Measurements from ENCODE around the gene AZIN2. TPM values are rescaled to one million over a fixed set of nuclear protein-coding genes. Genes with fewer than 3 reads are reported as not detected.
A peak's percentile ranks its signal among the peaks of the same experiment; 100 is the strongest.

Gene AZIN2
- total and polyA plus RNA-seq, 10 of the 15 experiments (the other 5 are each of a cell fraction or from before 2014, with no cell fraction given) = 0.02 to 0.85 (median 0.23) TPM

DNA sequence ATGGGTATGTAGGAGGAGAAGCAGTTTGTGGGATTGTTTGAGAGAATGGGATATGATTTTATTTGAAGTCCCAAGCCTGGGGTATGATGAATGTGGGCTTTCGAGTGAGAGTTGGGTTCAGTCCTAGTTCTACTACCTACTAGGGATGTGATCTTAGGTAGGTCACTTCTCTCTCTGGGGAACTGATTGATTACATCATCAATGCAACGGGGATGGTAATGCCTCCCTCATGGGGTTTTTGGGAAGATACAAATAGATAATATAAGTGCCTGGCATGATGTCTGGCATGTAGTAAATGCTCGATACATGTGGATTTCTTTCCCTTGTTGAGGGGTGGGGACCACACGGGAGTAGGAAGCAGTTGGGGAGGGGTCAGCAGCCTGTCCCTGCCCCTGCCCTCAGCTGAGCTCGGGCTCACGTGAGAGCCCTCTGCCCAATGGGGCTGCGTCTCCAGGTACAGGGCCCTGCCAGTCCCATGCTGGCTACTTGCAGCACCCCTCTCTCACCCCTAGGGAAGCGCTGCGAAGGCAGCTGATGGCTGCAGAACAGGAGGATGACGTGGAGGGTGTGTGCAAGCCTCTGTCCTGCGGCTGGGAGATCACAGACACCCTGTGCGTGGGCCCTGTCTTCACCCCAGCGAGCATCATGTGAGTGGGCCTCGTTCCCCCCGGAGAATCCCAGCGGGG, 38.7 kb downstream of the AZIN2 start (continued):
- no peak for TF ChIP-seq STAT1 (conservative IDR thresholded peaks at IDR 0.05)
- no peak for TF ChIP-seq EZH2 (IDR thresholded peaks at IDR 0.05; ENCODE audit: borderline replicate concordance, control insufficient read depth, low read depth, low read length)
- TF ChIP-seq RCOR1 (conservative IDR thresholded peaks at IDR 0.05; ENCODE audit: low read depth, low read length) = no peak

DNA sequence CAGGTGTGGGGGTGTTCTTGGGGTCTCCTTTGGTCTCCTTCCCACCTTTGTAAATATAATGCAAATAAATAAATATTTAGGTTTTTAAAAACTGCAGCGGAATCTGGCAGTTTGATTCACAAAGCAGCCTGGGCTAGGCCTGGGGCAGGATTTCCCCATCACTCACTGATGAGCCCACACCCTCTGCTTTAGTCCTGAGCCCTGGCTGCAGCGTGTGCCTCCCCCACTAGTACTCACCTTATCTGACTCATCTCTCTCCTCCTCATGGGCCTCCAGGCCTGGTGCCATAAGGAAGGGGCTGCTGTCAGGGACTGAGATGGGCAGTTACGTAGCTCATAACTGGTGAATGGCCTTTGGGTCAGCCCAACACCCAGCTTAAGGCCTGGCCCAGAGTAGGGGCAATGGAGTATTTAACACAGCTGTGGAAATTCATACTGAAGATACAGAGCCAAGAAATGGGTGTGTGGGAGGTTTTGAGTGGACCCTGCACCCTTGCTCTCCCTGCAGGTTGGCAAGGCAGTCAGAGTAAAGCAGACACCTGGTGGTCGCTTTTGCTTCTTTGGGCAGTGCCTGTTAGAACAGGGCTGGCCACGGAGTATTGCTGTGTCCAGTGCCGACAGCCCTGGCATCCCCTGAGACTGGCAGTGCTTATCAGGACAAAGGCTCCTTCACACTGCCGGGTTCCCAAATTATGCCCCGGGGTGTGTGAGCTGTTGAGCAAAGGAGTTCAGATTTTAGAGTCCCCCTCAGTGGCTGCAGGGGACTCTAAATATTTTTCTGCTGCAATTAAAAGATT, 39.7 kb downstream of the AZIN2 start:
- BruUV-seq (replicated peaks) = no TSS peak
- Histone ChIP-seq H3K36me3 (ENCODE audit: control insufficient read depth in 2 of 2, insufficient read depth in 2 of 2, low read length in 1 of 2) (no peaks in the 10 kb centered on the region), H3K4me1 (ENCODE audit: control insufficient read depth, insufficient read depth, low read length) (peaks cover 10% of the 10 kb centered on the region), H3K27ac (ENCODE audit: control insufficient read depth, insufficient read depth) (peak overlapping the region; percentile 69), H3K79me2 (ENCODE audit: control insufficient read depth, insufficient read depth, low read length) (no peaks in the 10 kb centered on the region; the same call in 1 of the 2 replicates), H3K4me3 (no peak overlapping the region), H2AFZ (ENCODE audit: control insufficient read depth, low read depth, low read length) (peak overlapping the region; percentile 74; the same call in 1 of the 2 replicates), H3K9ac (ENCODE audit: control insufficient read depth, insufficient read depth, low read length) (peak overlapping the region; percentile 56; the same call in 1 of the 2 replicates), H3K9me3 (replicated peaks; ENCODE audit: control insufficient read depth, insufficient read depth, low read length) (no peaks in the 10 kb centered on the region), H4K20me1 (ENCODE audit: control insufficient read depth, insufficient read depth) (no peaks in the 10 kb centered on the region), H3K27me3 (replicated peaks in 1 of 2; ENCODE audit: control insufficient read depth in 2 of 2, insufficient read depth in 2 of 2, low read length in 1 of 2) (no peaks in the 10 kb centered on the region), H3K4me2 (ENCODE audit: control insufficient read depth, insufficient read depth) (peak overlapping the region; percentile 75)
- WGBS (ENCODE audit: insufficient coverage, insufficient replicate concordance, low lambda C conversion rate, missing lambda C conversion rate) = 54% methylated on average over 8 of the region's 8 CpGs
- DNase-seq (ENCODE audit: low read depth, low spot score) (no peak), ATAC-seq (peak; percentile 93), FAIRE-seq (no peak)
- POLR2A ChIA-PET = no interaction called here
- intact Hi-C loops (cut with micrococcal nuclease; ENCODE audit: unreplicated experiment) (loop anchor here (10.0 kb wide), 1 partner anchor 224 kb away; no protein-coding TSS in a partner anchor), in situ Hi-C loops (cut with MboI) (no loop called here)
- RAD21 ChIA-PET (ENCODE audit: unreplicated experiment) = interaction anchor here (1.1 kb wide), 1 partner anchor 175 kb away, joined by 3 read pairs; no protein-coding TSS in a partner anchor
- SMC1A ChIA-PET (ENCODE audit: uncharacterized antibody, unreplicated experiment) = no interaction called here
- CTCF ChIA-PET = interaction anchor here (1.0 to 1.4 kb wide), 2 partner anchors 61 to 175 kb away, joined by 3 read pairs; partner anchors contain the start of gene TRIM62
- TF ChIP-seq, protein P1, sequence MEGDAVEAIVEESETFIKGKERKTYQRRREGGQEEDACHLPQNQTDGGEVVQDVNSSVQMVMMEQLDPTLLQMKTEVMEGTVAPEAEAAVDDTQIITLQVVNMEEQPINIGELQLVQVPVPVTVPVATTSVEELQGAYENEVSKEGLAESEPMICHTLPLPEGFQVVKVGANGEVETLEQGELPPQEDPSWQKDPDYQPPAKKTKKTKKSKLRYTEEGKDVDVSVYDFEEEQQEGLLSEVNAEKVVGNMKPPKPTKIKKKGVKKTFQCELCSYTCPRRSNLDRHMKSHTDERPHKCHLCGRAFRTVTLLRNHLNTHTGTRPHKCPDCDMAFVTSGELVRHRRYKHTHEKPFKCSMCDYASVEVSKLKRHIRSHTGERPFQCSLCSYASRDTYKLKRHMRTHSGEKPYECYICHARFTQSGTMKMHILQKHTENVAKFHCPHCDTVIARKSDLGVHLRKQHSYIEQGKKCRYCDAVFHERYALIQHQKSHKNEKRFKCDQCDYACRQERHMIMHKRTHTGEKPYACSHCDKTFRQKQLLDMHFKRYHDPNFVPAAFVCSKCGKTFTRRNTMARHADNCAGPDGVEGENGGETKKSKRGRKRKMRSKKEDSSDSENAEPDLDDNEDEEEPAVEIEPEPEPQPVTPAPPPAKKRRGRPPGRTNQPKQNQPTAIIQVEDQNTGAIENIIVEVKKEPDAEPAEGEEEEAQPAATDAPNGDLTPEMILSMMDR (IDR thresholded peaks at IDR 0.05 in 2 of 3, conservative IDR thresholded peaks at IDR 0.05 in 1 of 3; ENCODE audit: control insufficient read depth in 2 of 3, extremely low read depth in 1 of 3, insufficient read depth in 1 of 3, low read depth in 3 of 3, low read length in 3 of 3) = no peak
- TF ChIP-seq, protein P2, sequence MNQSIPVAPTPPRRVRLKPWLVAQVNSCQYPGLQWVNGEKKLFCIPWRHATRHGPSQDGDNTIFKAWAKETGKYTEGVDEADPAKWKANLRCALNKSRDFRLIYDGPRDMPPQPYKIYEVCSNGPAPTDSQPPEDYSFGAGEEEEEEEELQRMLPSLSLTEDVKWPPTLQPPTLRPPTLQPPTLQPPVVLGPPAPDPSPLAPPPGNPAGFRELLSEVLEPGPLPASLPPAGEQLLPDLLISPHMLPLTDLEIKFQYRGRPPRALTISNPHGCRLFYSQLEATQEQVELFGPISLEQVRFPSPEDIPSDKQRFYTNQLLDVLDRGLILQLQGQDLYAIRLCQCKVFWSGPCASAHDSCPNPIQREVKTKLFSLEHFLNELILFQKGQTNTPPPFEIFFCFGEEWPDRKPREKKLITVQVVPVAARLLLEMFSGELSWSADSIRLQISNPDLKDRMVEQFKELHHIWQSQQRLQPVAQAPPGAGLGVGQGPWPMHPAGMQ (IDR thresholded peaks at IDR 0.05; ENCODE audit: borderline replicate concordance) = no peak
- TF ChIP-seq BRCA1 (IDR thresholded peaks at IDR 0.05; ENCODE audit: low read depth, low read length) (no peak), ZBED1 (IDR thresholded peaks at IDR 0.05; ENCODE audit: borderline replicate concordance) (no peak), CBX5 (IDR thresholded peaks at IDR 0.05; ENCODE audit: low read depth) (no peak), CHD2 (IDR thresholded peaks at IDR 0.05; ENCODE audit: borderline replicate concordance, low read depth, low read length) (no peak), PAX5 (IDR thresholded peaks at IDR 0.05; ENCODE audit: borderline replicate concordance, low read depth, low read length) (0 out of 2 replicates have a peak, but pooled peaks have one; percentile 46), LARP7 (IDR thresholded peaks at IDR 0.05) (no peak), KDM1A (IDR thresholded peaks at IDR 0.05; ENCODE audit: borderline replicate concordance) (no peak), SMC3 (IDR thresholded peaks at IDR 0.05; ENCODE audit: borderline replicate concordance, low read length) (0 out of 2 replicates have a peak, but pooled peaks have one; percentile 0), POLR2A (IDR thresholded peaks at IDR 0.05; ENCODE audit: low read depth, low read length) (no peak)
- TF ChIP-seq, protein P3, sequence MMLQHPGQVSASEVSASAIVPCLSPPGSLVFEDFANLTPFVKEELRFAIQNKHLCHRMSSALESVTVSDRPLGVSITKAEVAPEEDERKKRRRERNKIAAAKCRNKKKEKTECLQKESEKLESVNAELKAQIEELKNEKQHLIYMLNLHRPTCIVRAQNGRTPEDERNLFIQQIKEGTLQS (IDR thresholded peaks at IDR 0.05; ENCODE audit: borderline replicate concordance, extremely low read depth, low read depth, low read length) = no peak
- TF ChIP-seq, protein P4, sequence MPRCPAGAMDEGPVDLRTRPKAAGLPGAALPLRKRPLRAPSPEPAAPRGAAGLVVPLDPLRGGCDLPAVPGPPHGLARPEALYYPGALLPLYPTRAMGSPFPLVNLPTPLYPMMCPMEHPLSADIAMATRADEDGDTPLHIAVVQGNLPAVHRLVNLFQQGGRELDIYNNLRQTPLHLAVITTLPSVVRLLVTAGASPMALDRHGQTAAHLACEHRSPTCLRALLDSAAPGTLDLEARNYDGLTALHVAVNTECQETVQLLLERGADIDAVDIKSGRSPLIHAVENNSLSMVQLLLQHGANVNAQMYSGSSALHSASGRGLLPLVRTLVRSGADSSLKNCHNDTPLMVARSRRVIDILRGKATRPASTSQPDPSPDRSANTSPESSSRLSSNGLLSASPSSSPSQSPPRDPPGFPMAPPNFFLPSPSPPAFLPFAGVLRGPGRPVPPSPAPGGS (IDR thresholded peaks at IDR 0.05; ENCODE audit: borderline replicate concordance, insufficient read depth, low read depth, low read length, poor library complexity, severe bottlenecking) = no peak
